H1 (cell line): ENCODE measurements around the gene KRTAP12-3. TPM values are rescaled to one million over a fixed set of nuclear protein-coding genes. Genes with fewer than 3 reads are reported as not detected.

Experiments
- ASH2L ChIP-seq: fragments of 200-600, 300-600 bp; sonication (generic); IDR thresholded peaks from one replicate; pipeline ENCODE4 v1.7.1; 2017; ENCODE audit warnings: low read length
- MAFK ChIP-seq: IDR thresholded peaks from 2 replicates; pipeline ENCODE4 v1.6.1; 2012; ENCODE audit warnings: low read depth, mild to moderate bottlenecking, improper control_type of control experiment, low read length
- POU5F1 ChIP-seq: IDR thresholded peaks from 2 replicates; pipeline ENCODE4 v1.6.1; 2011; ENCODE audit warnings: low read depth, mild to moderate bottlenecking, low read length, moderate library complexity
- RFX5 ChIP-seq: IDR thresholded peaks from 2 replicates; pipeline ENCODE4 v1.6.1; 2011; ENCODE audit warnings: low read depth, low read length, improper control_type of control experiment, borderline replicate concordance
- TAF7 ChIP-seq: optimal IDR thresholded peaks from 2 replicates; pipeline ENCODE3; 2011; ENCODE audit warnings: low read depth, mild to moderate bottlenecking, inconsistent platforms, low read length, moderate library complexity, borderline replicate concordance
- polyA plus RNA-seq, 7 experiments: library from polyadenylated mRNA; depleted of rRNA in 3 of 7; stranded (reverse) in 5 of 7; unstranded in 2 of 7; fragments of >200 nt in 5 of 7; fragments of 200-250 nt in 2 of 7; gene quantifications; 1 replicate in 5 of 7; 2 replicates in 1 of 7; 4 replicates in 1 of 7; pipeline versions ENCODE4 v1.2.1 to v1.2.3, GENCODE V29; 2011 to 2013; ENCODE audit warnings: missing spikeins in 2 of 7, mixed read lengths in 2 of 7
- total RNA-seq: library from RNA; stranded (reverse); fragmentation: NEBNext Ultra II Directional; extraction: Animal tissue kit (Norgen Biotek cat#: 25700); gene quantifications from 2 replicates; pipeline ENCODE4 v1.2.1, GENCODE V29; 2021
- TF ChIP-seq, protein P1 (sequence below): fragments of 300-600 bp; sonication (generic); IDR thresholded peaks from 2 replicates; pipeline ENCODE4 v1.7.1; 2012; ENCODE audit warnings: low read length, moderate library complexity, mild to moderate bottlenecking, inconsistent platforms; ENCODE audit not compliant: insufficient replicate concordance
- TF ChIP-seq, protein P2 (sequence below): IDR thresholded peaks from 2 replicates; pipeline ENCODE4 v1.6.1; 2012; ENCODE audit warnings: inconsistent platforms

The KRTAP12-3 gene
- total and polyA plus RNA-seq, 2 of the 8 experiments (the other 6 are each of a cell fraction or from before 2014, with no cell fraction given): not detected

DNA sequence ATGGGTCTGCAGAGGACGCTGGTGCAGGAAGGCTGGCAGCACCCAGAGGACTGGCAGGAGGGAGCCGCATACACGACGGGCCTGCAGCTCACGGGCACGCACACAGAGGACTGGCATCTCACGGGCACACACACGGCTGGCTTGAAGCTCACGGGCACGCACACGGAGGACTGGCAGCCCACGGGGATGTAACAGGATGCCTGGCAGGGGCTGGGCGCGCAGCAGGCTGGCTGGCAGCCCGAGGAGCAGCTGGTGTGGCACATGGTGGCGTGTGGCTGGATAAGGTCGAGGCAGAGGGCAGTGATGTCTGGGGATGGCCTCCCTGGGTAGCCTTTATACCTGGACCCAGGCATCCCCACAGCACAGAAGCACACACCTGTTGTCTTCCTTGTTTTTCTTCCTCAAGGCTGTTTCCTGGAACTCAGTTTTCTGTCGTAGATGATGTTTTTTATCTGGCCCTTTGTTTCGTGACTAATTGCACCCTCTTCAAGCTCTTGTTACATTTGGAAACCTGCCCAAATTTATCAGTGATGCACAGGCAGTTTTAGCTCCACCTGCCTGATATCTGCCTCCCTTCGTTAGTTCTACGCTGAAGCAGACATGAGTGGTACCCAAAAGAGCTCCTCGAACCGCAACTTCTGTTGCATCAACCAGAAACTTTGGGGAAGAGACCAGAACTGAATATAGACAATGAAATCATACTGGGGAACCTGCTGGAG, 24.3 kb downstream of the KRTAP12-3 start, which contains the start of gene KRTAP12-1 (continued):
- TF ChIP-seq, protein P1, sequence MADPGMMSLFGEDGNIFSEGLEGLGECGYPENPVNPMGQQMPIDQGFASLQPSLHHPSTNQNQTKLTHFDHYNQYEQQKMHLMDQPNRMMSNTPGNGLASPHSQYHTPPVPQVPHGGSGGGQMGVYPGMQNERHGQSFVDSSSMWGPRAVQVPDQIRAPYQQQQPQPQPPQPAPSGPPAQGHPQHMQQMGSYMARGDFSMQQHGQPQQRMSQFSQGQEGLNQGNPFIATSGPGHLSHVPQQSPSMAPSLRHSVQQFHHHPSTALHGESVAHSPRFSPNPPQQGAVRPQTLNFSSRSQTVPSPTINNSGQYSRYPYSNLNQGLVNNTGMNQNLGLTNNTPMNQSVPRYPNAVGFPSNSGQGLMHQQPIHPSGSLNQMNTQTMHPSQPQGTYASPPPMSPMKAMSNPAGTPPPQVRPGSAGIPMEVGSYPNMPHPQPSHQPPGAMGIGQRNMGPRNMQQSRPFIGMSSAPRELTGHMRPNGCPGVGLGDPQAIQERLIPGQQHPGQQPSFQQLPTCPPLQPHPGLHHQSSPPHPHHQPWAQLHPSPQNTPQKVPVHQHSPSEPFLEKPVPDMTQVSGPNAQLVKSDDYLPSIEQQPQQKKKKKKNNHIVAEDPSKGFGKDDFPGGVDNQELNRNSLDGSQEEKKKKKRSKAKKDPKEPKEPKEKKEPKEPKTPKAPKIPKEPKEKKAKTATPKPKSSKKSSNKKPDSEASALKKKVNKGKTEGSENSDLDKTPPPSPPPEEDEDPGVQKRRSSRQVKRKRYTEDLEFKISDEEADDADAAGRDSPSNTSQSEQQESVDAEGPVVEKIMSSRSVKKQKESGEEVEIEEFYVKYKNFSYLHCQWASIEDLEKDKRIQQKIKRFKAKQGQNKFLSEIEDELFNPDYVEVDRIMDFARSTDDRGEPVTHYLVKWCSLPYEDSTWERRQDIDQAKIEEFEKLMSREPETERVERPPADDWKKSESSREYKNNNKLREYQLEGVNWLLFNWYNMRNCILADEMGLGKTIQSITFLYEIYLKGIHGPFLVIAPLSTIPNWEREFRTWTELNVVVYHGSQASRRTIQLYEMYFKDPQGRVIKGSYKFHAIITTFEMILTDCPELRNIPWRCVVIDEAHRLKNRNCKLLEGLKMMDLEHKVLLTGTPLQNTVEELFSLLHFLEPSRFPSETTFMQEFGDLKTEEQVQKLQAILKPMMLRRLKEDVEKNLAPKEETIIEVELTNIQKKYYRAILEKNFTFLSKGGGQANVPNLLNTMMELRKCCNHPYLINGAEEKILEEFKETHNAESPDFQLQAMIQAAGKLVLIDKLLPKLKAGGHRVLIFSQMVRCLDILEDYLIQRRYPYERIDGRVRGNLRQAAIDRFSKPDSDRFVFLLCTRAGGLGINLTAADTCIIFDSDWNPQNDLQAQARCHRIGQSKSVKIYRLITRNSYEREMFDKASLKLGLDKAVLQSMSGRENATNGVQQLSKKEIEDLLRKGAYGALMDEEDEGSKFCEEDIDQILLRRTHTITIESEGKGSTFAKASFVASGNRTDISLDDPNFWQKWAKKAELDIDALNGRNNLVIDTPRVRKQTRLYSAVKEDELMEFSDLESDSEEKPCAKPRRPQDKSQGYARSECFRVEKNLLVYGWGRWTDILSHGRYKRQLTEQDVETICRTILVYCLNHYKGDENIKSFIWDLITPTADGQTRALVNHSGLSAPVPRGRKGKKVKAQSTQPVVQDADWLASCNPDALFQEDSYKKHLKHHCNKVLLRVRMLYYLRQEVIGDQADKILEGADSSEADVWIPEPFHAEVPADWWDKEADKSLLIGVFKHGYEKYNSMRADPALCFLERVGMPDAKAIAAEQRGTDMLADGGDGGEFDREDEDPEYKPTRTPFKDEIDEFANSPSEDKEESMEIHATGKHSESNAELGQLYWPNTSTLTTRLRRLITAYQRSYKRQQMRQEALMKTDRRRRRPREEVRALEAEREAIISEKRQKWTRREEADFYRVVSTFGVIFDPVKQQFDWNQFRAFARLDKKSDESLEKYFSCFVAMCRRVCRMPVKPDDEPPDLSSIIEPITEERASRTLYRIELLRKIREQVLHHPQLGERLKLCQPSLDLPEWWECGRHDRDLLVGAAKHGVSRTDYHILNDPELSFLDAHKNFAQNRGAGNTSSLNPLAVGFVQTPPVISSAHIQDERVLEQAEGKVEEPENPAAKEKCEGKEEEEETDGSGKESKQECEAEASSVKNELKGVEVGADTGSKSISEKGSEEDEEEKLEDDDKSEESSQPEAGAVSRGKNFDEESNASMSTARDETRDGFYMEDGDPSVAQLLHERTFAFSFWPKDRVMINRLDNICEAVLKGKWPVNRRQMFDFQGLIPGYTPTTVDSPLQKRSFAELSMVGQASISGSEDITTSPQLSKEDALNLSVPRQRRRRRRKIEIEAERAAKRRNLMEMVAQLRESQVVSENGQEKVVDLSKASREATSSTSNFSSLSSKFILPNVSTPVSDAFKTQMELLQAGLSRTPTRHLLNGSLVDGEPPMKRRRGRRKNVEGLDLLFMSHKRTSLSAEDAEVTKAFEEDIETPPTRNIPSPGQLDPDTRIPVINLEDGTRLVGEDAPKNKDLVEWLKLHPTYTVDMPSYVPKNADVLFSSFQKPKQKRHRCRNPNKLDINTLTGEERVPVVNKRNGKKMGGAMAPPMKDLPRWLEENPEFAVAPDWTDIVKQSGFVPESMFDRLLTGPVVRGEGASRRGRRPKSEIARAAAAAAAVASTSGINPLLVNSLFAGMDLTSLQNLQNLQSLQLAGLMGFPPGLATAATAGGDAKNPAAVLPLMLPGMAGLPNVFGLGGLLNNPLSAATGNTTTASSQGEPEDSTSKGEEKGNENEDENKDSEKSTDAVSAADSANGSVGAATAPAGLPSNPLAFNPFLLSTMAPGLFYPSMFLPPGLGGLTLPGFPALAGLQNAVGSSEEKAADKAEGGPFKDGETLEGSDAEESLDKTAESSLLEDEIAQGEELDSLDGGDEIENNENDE: no peak
- TF ChIP-seq MAFK: no peak
- no peak for TF ChIP-seq TAF7
- TF ChIP-seq ASH2L: no peak
- no peak for TF ChIP-seq POU5F1
- TF ChIP-seq, protein P2, sequence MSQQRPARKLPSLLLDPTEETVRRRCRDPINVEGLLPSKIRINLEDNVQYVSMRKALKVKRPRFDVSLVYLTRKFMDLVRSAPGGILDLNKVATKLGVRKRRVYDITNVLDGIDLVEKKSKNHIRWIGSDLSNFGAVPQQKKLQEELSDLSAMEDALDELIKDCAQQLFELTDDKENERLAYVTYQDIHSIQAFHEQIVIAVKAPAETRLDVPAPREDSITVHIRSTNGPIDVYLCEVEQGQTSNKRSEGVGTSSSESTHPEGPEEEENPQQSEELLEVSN: no peak
- TF ChIP-seq RFX5: no peak
